HepG2 (cell line): ENCODE data around the gene CFAP70. TPM values are rescaled to one million over a fixed set of nuclear protein-coding genes. Genes with fewer than 3 reads are reported as not detected.

ENCODE experiments used
- CENPT ChIP-seq: sonication (generic); formaldehyde crosslinking; IDR thresholded peaks from 2 replicates; pipeline ENCODE4 v1.8.0; 2022; ENCODE audit warnings: low read depth, mild to moderate bottlenecking, moderate library complexity, missing genetic modification reagents
- GFI1 ChIP-seq: sonication (generic); formaldehyde crosslinking; IDR thresholded peaks from 2 replicates; pipeline ENCODE4 v1.5.0; 2020; ENCODE audit warnings: missing genetic modification reagents, mild to moderate bottlenecking, borderline replicate concordance
- MAX ChIP-seq: IDR thresholded peaks from 2 replicates; pipeline ENCODE4 v1.6.1; 2012; ENCODE audit warnings: inconsistent platforms
- MEIS2 ChIP-seq: sonication (generic); formaldehyde crosslinking; IDR thresholded peaks from 2 replicates; pipeline ENCODE4 v1.9.0; 2021; ENCODE audit warnings: mild to moderate bottlenecking, missing genetic modification reagents
- MNT ChIP-seq: fragments of 450-650 bp; IDR thresholded peaks from 2 replicates; pipeline ENCODE4 v1.6.1; 2016
- MXD3 ChIP-seq: IDR thresholded peaks from 2 replicates; pipeline ENCODE4 v1.6.1; 2016; ENCODE audit warnings: mild to moderate bottlenecking, missing biosample characterization, missing genetic modification reagents
- NFYB ChIP-seq: sonication (generic); formaldehyde crosslinking; IDR thresholded peaks from 2 replicates; pipeline ENCODE4 v1.4.0; 2020; ENCODE audit warnings: missing genetic modification reagents
- RBAK ChIP-seq: sonication (generic); formaldehyde crosslinking; IDR thresholded peaks from 2 replicates; pipeline ENCODE4 v1.5.1; 2020; ENCODE audit warnings: mild to moderate bottlenecking, missing genetic modification reagents
- ZBTB37 ChIP-seq: sonication (generic); formaldehyde crosslinking; IDR thresholded peaks from 2 replicates; pipeline ENCODE4 v1.4.0; 2020; ENCODE audit warnings: mild to moderate bottlenecking, missing genetic modification reagents
- ZBTB49 ChIP-seq: sonication (generic); formaldehyde crosslinking; IDR thresholded peaks from 2 replicates; pipeline ENCODE4 v1.4.0; 2020; ENCODE audit warnings: missing genetic modification reagents, borderline replicate concordance
- ZNF335 ChIP-seq: sonication (generic); formaldehyde crosslinking; IDR thresholded peaks from 2 replicates; pipeline ENCODE4 v1.4.0; 2020; ENCODE audit warnings: missing genetic modification reagents
- ZNF687 ChIP-seq: sonication (generic); formaldehyde crosslinking; IDR thresholded peaks from 2 replicates; pipeline ENCODE4 v1.5.1; 2020; ENCODE audit warnings: mild to moderate bottlenecking, missing genetic modification reagents, moderate library complexity
- ZNF839 ChIP-seq: sonication (generic); formaldehyde crosslinking; IDR thresholded peaks from 2 replicates; pipeline ENCODE4 v1.4.0; 2020; ENCODE audit warnings: missing genetic modification reagents, mild to moderate bottlenecking, borderline replicate concordance
- ZNF878 ChIP-seq: sonication (generic); formaldehyde crosslinking; IDR thresholded peaks from 2 replicates; pipeline ENCODE4 v1.8.1; 2023; ENCODE audit warnings: mild to moderate bottlenecking, missing genetic modification reagents, moderate library complexity
- polyA plus RNA-seq, 8 experiments: library from polyadenylated mRNA; depleted of rRNA in 3 of 8; stranded (reverse) in 7 of 8; unstranded in 1 of 8; fragments of >200 nt; fragmentation: Illumina TruSeq in 4 of 8; extraction: Trizol in 4 of 8; gene quantifications; 2 replicates each; pipeline versions ENCODE4 v1.2.1 to v1.2.3, GENCODE V29; 2011 to 2016; ENCODE audit warnings: low read depth in 4 of 8, missing spikeins in 1 of 8, mixed read lengths in 1 of 8; ENCODE audit not compliant: insufficient read depth in 1 of 8
- total RNA-seq, 5 experiments: library from RNA; depleted of rRNA; stranded (reverse); fragments of >200 nt; fragmentation: Illumina TruSeq; extraction: Trizol; gene quantifications; 2 replicates each; pipeline ENCODE4 v1.2.3, GENCODE V29; 2016; ENCODE audit warnings: low read depth in 1 of 5

Gene CFAP70
- total and polyA plus RNA-seq, 2 of the 13 experiments (the other 11 are each of a cell fraction or from before 2014, with no cell fraction given), result 0.27 to 0.38 TPM

GRCh38 chr10:73246646-73247508 lies 111.8 kb downstream of the CFAP70 start, which contains the start of gene DNAJC9 (continued):
- TF ChIP-seq MNT, result peak; percentile 66
- peak; percentile 67; the same call in 1 of the 2 replicates for TF ChIP-seq ZBTB37
- peak; percentile 87 for TF ChIP-seq MAX
- peak; percentile 82; the same call in 1 of the 2 replicates for TF ChIP-seq GFI1
- peak; percentile 97 for TF ChIP-seq ZNF878 (CRISPR knock-in tag)
- 0 out of 2 replicates have a peak, but pooled peaks have one; percentile 86 for TF ChIP-seq CENPT
- TF ChIP-seq MXD3 (CRISPR knock-in tag), result peak; percentile 85; the same call in 1 of the 2 replicates
- no peak for TF ChIP-seq ZBTB49
- peak; percentile 94 for TF ChIP-seq ZNF687 (CRISPR knock-in tag)
- peak; percentile 36 for TF ChIP-seq NFYB
- no peak for TF ChIP-seq MEIS2 (CRISPR knock-in tag)
- TF ChIP-seq RBAK, result peak; percentile 64; the same call in 1 of the 2 replicates
- TF ChIP-seq ZNF335 (CRISPR knock-in tag), result no peak
- TF ChIP-seq ZNF839, result no peak
